Karpas-422 (cell line): Measurements from ENCODE around the gene ATXN1L. TPM values are rescaled to one million over a fixed set of nuclear protein-coding genes. Genes with fewer than 3 reads are reported as not detected.

Experiments used
- DNase-seq: peaks from one replicate; pipeline ENCODE4 v3.0.0-alpha.2; 2015
- H2AFZ ChIP-seq: fragments of 200-600 bp; sonication (generic); 2 replicates; pipeline ENCODE4 v1.6.1; 2014; ENCODE audit warnings: antibody characterized with exemption, low read length, mixed read lengths
- H3K27ac ChIP-seq: fragments of 200-600 bp; sonication (generic); 2 replicates; pipeline ENCODE4 v1.5.1; 2014; ENCODE audit warnings: mild to moderate bottlenecking, low read length, moderate library complexity
- H3K27me3 ChIP-seq: fragments of 200-600 bp; sonication (generic); 2 replicates; pipeline ENCODE4 v1.6.1; 2014; ENCODE audit warnings: low read length, mixed read lengths
- H3K36me3 ChIP-seq: fragments of 200-600 bp; sonication (generic); 2 replicates; pipeline ENCODE4 v1.6.1; 2014; ENCODE audit warnings: low read length, mixed read lengths; ENCODE audit not compliant: insufficient read depth
- H3K4me1 ChIP-seq: fragments of 200-600 bp; sonication (generic); 2 replicates; pipeline ENCODE4 v1.6.1; 2014; ENCODE audit warnings: mild to moderate bottlenecking, low read length, mixed read lengths
- H3K4me2 ChIP-seq: fragments of 200-600 bp; sonication (generic); 2 replicates; pipeline ENCODE4 v1.6.1; 2014; ENCODE audit warnings: low read length, low read depth, mild to moderate bottlenecking; ENCODE audit not compliant: poor library complexity, severe bottlenecking
- H3K4me3 ChIP-seq: fragments of 200-600 bp; sonication (generic); 2 replicates; pipeline ENCODE4 v1.5.1; 2014; ENCODE audit warnings: mild to moderate bottlenecking, antibody characterized with exemption, low read length, mixed read lengths
- H3K79me2 ChIP-seq: fragments of 200-600 bp; sonication (generic); 2 replicates; pipeline ENCODE4 v1.6.1; 2014; ENCODE audit warnings: mild to moderate bottlenecking, low read length, mixed read lengths
- H3K9ac ChIP-seq: fragments of 200-600 bp; sonication (generic); 2 replicates; pipeline ENCODE4 v1.6.0; 2014; ENCODE audit warnings: low read length
- H3K9me2 ChIP-seq: fragments of 200-600 bp; sonication (generic), shearing (Covaris generic); replicated peaks from 2 replicates; pipeline ENCODE4 v1.6.0; 2014; ENCODE audit warnings: mild to moderate bottlenecking, low read length, moderate library complexity; ENCODE audit not compliant: insufficient read depth
- H3K9me3 ChIP-seq: fragments of 300-700, 200-600 bp; sonication (generic); 2 replicates; pipeline ENCODE4 v1.6.1; 2014; ENCODE audit warnings: low read length, mixed read lengths
- H4K20me1 ChIP-seq: fragments of 200-600 bp; sonication (generic); 2 replicates; pipeline ENCODE4 v1.6.1; 2014; ENCODE audit warnings: mild to moderate bottlenecking, antibody characterized with exemption, low read length, low read depth; ENCODE audit not compliant: insufficient read depth
- total RNA-seq: library from RNA; depleted of rRNA; stranded (reverse); fragments of >200 nt; shearing (Covaris generic); gene quantifications from 2 replicates; pipeline ENCODE4 v1.2.3, GENCODE V29; 2014; ENCODE audit warnings: low replicate concordance

ATXN1L gene
- total RNA-seq, 1 experiment from 2014 or later = 15.1 TPM

- no peaks in the 10 kb centered on the region for H3K27me3 ChIP-seq
- H2AFZ ChIP-seq = no peak overlapping the region
- H4K20me1 ChIP-seq = no peaks in the 10 kb centered on the region
- no peaks in the 10 kb centered on the region for H3K79me2 ChIP-seq
- DNase-seq = no peak
- H3K4me3 ChIP-seq = no peak overlapping the region
- no peaks in the 10 kb centered on the region for H3K4me1 ChIP-seq
- H3K9ac ChIP-seq = no peak overlapping the region
- H3K36me3 ChIP-seq = peaks cover 13% of the 10 kb centered on the region; the same call in 1 of the 2 replicates
- no peaks in the 10 kb centered on the region for H3K9me3 ChIP-seq
- H3K9me2 ChIP-seq = no peaks in the 10 kb centered on the region
- H3K27ac ChIP-seq = no peak overlapping the region
- H3K4me2 ChIP-seq = no peak overlapping the region
Measured at GRCh38 chr16:71873199-71873598, 27.4 kb downstream of the ATXN1L start.

GRCh38 chr16:71878911-71879310, 33.1 kb downstream of the ATXN1L start:
- no peaks in the 10 kb centered on the region for H3K9me3 ChIP-seq
- H3K4me1 ChIP-seq = peaks cover 26% of the 10 kb centered on the region
- H3K36me3 ChIP-seq = peaks cover 16% of the 10 kb centered on the region; the same call in 1 of the 2 replicates
- H3K79me2 ChIP-seq = no peaks in the 10 kb centered on the region; the same call in 1 of the 2 replicates
- no peak overlapping the region for H3K4me3 ChIP-seq
- H3K9ac ChIP-seq = no peak overlapping the region
- H3K27ac ChIP-seq = no peak overlapping the region
- H2AFZ ChIP-seq = no peak overlapping the region
- DNase-seq = no peak
- H3K4me2 ChIP-seq = no peak overlapping the region
- no peaks in the 10 kb centered on the region for H4K20me1 ChIP-seq
- no peaks in the 10 kb centered on the region for H3K9me2 ChIP-seq
- H3K27me3 ChIP-seq = no peaks in the 10 kb centered on the region

- no peaks in the 10 kb centered on the region for H3K9me3 ChIP-seq
- peaks cover 36% of the 10 kb centered on the region for H3K4me1 ChIP-seq
- H4K20me1 ChIP-seq = no peaks in the 10 kb centered on the region
- DNase-seq = no peak
- no peak overlapping the region for H3K4me2 ChIP-seq
- H3K27me3 ChIP-seq = no peaks in the 10 kb centered on the region
- H3K4me3 ChIP-seq = no peak overlapping the region
- H3K9ac ChIP-seq = no peak overlapping the region
- no peaks in the 10 kb centered on the region for H3K9me2 ChIP-seq
- H3K79me2 ChIP-seq = no peaks in the 10 kb centered on the region; the same call in 1 of the 2 replicates
- no peak overlapping the region for H2AFZ ChIP-seq
- peaks cover 12% of the 10 kb centered on the region; the same call in 1 of the 2 replicates for H3K36me3 ChIP-seq
- H3K27ac ChIP-seq = no peak overlapping the region
Measured at GRCh38 chr16:71880176-71880575, 34.4 kb downstream of the ATXN1L start.

GRCh38 chr16:71882505-71883167, 36.9 kb downstream of the ATXN1L start:
- DNase-seq = peak; percentile 96
- Histone ChIP-seq H3K36me3 (peaks cover 3% of the 10 kb centered on the region; the same call in 1 of the 2 replicates), H3K27me3 (no peaks in the 10 kb centered on the region), H3K9me2 (no peaks in the 10 kb centered on the region), H3K4me1 (peaks cover 49% of the 10 kb centered on the region), H3K9ac (peak overlapping the region; percentile 96), H3K4me3 (peak overlapping the region; percentile 93), H3K9me3 (no peaks in the 10 kb centered on the region), H4K20me1 (no peaks in the 10 kb centered on the region), H3K27ac (peak overlapping the region; percentile 28), H2AFZ (peak overlapping the region; percentile 8; the same call in 1 of the 2 replicates), H3K4me2 (peak overlapping the region; percentile 67), H3K79me2 (no peaks in the 10 kb centered on the region; the same call in 1 of the 2 replicates)

- peak overlapping the region; percentile 28 for H3K27ac ChIP-seq
- peaks cover 3% of the 10 kb centered on the region; the same call in 1 of the 2 replicates for H3K36me3 ChIP-seq
- peak overlapping the region; percentile 96 for H3K9ac ChIP-seq
- H3K9me2 ChIP-seq = no peaks in the 10 kb centered on the region
- no peaks in the 10 kb centered on the region for H4K20me1 ChIP-seq
- H3K27me3 ChIP-seq = no peaks in the 10 kb centered on the region
- peaks cover 49% of the 10 kb centered on the region for H3K4me1 ChIP-seq
- H3K9me3 ChIP-seq = no peaks in the 10 kb centered on the region
- peak; percentile 62 for DNase-seq
- no peaks in the 10 kb centered on the region; the same call in 1 of the 2 replicates for H3K79me2 ChIP-seq
- peak overlapping the region; percentile 76 for H2AFZ ChIP-seq
- peak overlapping the region; percentile 93 for H3K4me3 ChIP-seq
- peak overlapping the region; percentile 67 for H3K4me2 ChIP-seq
Measured at GRCh38 chr16:71883168-71883848, 37.5 kb downstream of the ATXN1L start.

- Histone ChIP-seq H3K4me1 (peaks cover 49% of the 10 kb centered on the region), H3K9ac (peak within 1 kb of the TSS; percentile 96), H4K20me1 (no peaks in the 10 kb centered on the region), H3K36me3 (peaks cover 3% of the 10 kb centered on the region; the same call in 1 of the 2 replicates), H3K27me3 (no peaks in the 10 kb centered on the region), H3K4me2 (peak within 1 kb of the TSS; percentile 67), H3K9me3 (no peaks in the 10 kb centered on the region), H3K9me2 (no peaks in the 10 kb centered on the region), H3K27ac (peak within 1 kb of the TSS; percentile 78), H3K79me2 (no peaks in the 10 kb centered on the region; the same call in 1 of the 2 replicates), H2AFZ (peak within 1 kb of the TSS; percentile 98), H3K4me3 (peak within 1 kb of the TSS; percentile 93)
- peak; percentile 91 for DNase-seq
Measured at GRCh38 chr16:71883849-71884638, 38.3 kb downstream of the ATXN1L start, which contains the start of gene ZNF821. Gene ZNF821, minus strand, starts transcription at chr16:71884182. Its CDS starts 4,236 bp downstream, at chr16:71879946.

GRCh38 chr16:71885261-71885650, 39.5 kb downstream of the ATXN1L start:
- Histone ChIP-seq H3K9me3 (no peaks in the 10 kb centered on the region), H3K79me2 (no peaks in the 10 kb centered on the region; the same call in 1 of the 2 replicates), H3K36me3 (no peaks in the 10 kb centered on the region), H4K20me1 (no peaks in the 10 kb centered on the region), H3K27me3 (no peaks in the 10 kb centered on the region), H3K9me2 (no peaks in the 10 kb centered on the region), H3K4me2 (peak overlapping the region; percentile 67), H3K27ac (peak overlapping the region; percentile 78), H3K9ac (peak overlapping the region; percentile 57), H3K4me3 (peak overlapping the region; percentile 93; the same call in 1 of the 2 replicates), H2AFZ (peak overlapping the region; percentile 88), H3K4me1 (peaks cover 54% of the 10 kb centered on the region)
- peak; percentile 79 for DNase-seq
